SH-SY5Y (cell line): ENCODE data around the gene ASZ1.

ENCODE experiments used
- GATA2 ChIP-seq: IDR thresholded peaks from 2 replicates; pipeline ENCODE4 v1.6.1; 2011; ENCODE audit warnings: mild to moderate bottlenecking, low read depth, low read length
- GATA3 ChIP-seq: IDR thresholded peaks from 2 replicates; pipeline ENCODE4 v1.6.1; 2011; ENCODE audit warnings: low read depth, mild to moderate bottlenecking, low read length, moderate library complexity

Gene ASZ1

GRCh38 chr7:117412946-117413559 lies 14.2 kb downstream of the ASZ1 start:
- TF ChIP-seq GATA2, result no peak
- TF ChIP-seq GATA3, result no peak

- TF ChIP-seq GATA3, result no peak
- no peak for TF ChIP-seq GATA2
Observed at GRCh38 chr7:117412390-117412789, 14.9 kb downstream of the ASZ1 start.

GRCh38 chr7:117411539-117411938 lies 15.8 kb downstream of the ASZ1 start:
- TF ChIP-seq GATA2, result no peak
- no peak for TF ChIP-seq GATA3

- TF ChIP-seq GATA3 (no peak), GATA2 (no peak)
Observed at GRCh38 chr7:117408831-117409230, 18.5 kb downstream of the ASZ1 start.

GRCh38 chr7:117405519-117405918 lies 21.8 kb downstream of the ASZ1 start:
- TF ChIP-seq GATA3 (no peak), GATA2 (no peak)

- TF ChIP-seq GATA3, result no peak
- TF ChIP-seq GATA2, result no peak
Observed at GRCh38 chr7:117403737-117404136, 23.6 kb downstream of the ASZ1 start.

GRCh38 chr7:117402109-117402508 lies 25.2 kb downstream of the ASZ1 start:
- no peak for TF ChIP-seq GATA2
- TF ChIP-seq GATA3, result no peak

- TF ChIP-seq GATA2 (no peak), GATA3 (no peak)
Observed at GRCh38 chr7:117401293-117402002, 25.8 kb downstream of the ASZ1 start.

- TF ChIP-seq GATA3 (no peak), GATA2 (no peak)
Observed at GRCh38 chr7:117399820-117400422, 27.4 kb downstream of the ASZ1 start.

- TF ChIP-seq GATA2 (no peak), GATA3 (no peak)
Observed at GRCh38 chr7:117395743-117396142, 31.6 kb downstream of the ASZ1 start.

- no peak for TF ChIP-seq GATA3
- no peak for TF ChIP-seq GATA2
Observed at GRCh38 chr7:117393781-117394180, 33.5 kb downstream of the ASZ1 start.

- no peak for TF ChIP-seq GATA3
- TF ChIP-seq GATA2, result no peak
Observed at GRCh38 chr7:117389871-117390270, 37.4 kb downstream of the ASZ1 start.

- TF ChIP-seq GATA2, result no peak
- TF ChIP-seq GATA3, result no peak
Observed at GRCh38 chr7:117386110-117386706, 41.1 kb downstream of the ASZ1 start.

GRCh38 chr7:117385363-117386109 lies 41.8 kb downstream of the ASZ1 start:
- TF ChIP-seq GATA2, result no peak
